CD4-positive, alpha-beta T cell (primary cell): Measurements from ENCODE around the gene PMS2. TPM values are rescaled to one million over a fixed set of nuclear protein-coding genes. Genes with fewer than 3 reads are reported as not detected.
A peak's percentile ranks its signal among the peaks of the same experiment; 100 is the strongest.

Experiments
- ATAC-seq: fragments of 200-7000 bp; cut with Tn5 transposase; one replicate; pipeline ENCODE4 v1.10.0; 2022; ENCODE audit warnings: mild to moderate bottlenecking; ENCODE audit not compliant: poor library complexity
- CTCF ChIA-PET: fragments of 350-600 bp; sonication (Branson Sonifier 250); formaldehyde crosslinking; loops from one replicate; lab custom pipeline; 2021; ENCODE audit warnings: antibody characterized with exemption, inconsistent platforms; lab: Charles Lee
- POLR2A ChIA-PET: fragments of 350-600 bp; sonication (Branson Sonifier 250); formaldehyde crosslinking; loops from one replicate; lab custom pipeline; 2021; ENCODE audit warnings: antibody characterized with exemption, inconsistent platforms; lab: Charles Lee
- DNase-seq, 14 experiments: peaks; one replicate each; pipeline ENCODE4 v3.0.0-alpha.2; 2013 to 2020; ENCODE audit warnings: mixed read lengths in 2 of 14
- H3K27ac ChIP-seq, 2 donors: one replicate each; pipeline versions ENCODE4 v1.5.1 to v1.7.0; 2013; ENCODE audit warnings: low read length in 2 of 2, low read depth in 1 of 2, mild to moderate bottlenecking in 1 of 2
- H3K27me3 ChIP-seq, 2 experiments: 1 replicate in 1 of 2; 2 replicates in 1 of 2; pipeline versions ENCODE4 v1.6.1 to v1.7.0; 2013; ENCODE audit warnings: low read length in 2 of 2, control low read depth in 1 of 2, mild to moderate bottlenecking in 1 of 2, moderate library complexity in 1 of 2; ENCODE audit not compliant: insufficient read depth in 2 of 2, control insufficient read depth in 1 of 2
- H3K36me3 ChIP-seq: one replicate; pipeline ENCODE4 v1.6.1; 2013; ENCODE audit warnings: low read length, control low read depth; ENCODE audit not compliant: insufficient read depth
- H3K4me1 ChIP-seq: one replicate; pipeline ENCODE4 v1.6.1; 2013; ENCODE audit warnings: low read length, control low read depth; ENCODE audit not compliant: insufficient read depth
- H3K4me3 ChIP-seq: one replicate; pipeline ENCODE4 v1.5.1; 2013; ENCODE audit warnings: mild to moderate bottlenecking, low read length, moderate library complexity
- H3K9me3 ChIP-seq, 2 experiments: 1 replicate in 1 of 2; 2 replicates in 1 of 2; pipeline versions ENCODE4 v1.6.1 to v1.7.0; 2013; ENCODE audit warnings: low read length in 2 of 2, mild to moderate bottlenecking in 2 of 2, control low read depth in 1 of 2, moderate library complexity in 1 of 2; ENCODE audit not compliant: control insufficient read depth in 1 of 2, insufficient read depth in 1 of 2
- H3K27ac Mint-ChIP-seq: one replicate; pipeline ENCODE4 v1.8.0; 2020; ENCODE audit warnings: mixed read lengths
- H3K27me3 Mint-ChIP-seq: one replicate; pipeline ENCODE4 v1.8.0; 2021; ENCODE audit warnings: mixed read lengths
- H3K36me3 Mint-ChIP-seq: one replicate; pipeline ENCODE4 v1.8.0; 2021; ENCODE audit warnings: low read depth, mixed read lengths
- H3K4me1 Mint-ChIP-seq: one replicate; pipeline ENCODE4 v1.8.0; 2021; ENCODE audit warnings: low read depth, mixed read lengths
- H3K4me3 Mint-ChIP-seq: one replicate; pipeline ENCODE4 v1.8.0; 2020; ENCODE audit warnings: mild to moderate bottlenecking, mixed read lengths
- H3K9me3 Mint-ChIP-seq: one replicate; pipeline ENCODE4 v1.8.0; 2020; ENCODE audit warnings: mixed read lengths
- intact Hi-C, 2 experiments: fragments of 100-400 bp; cut with DNase I in 1 of 2; cut with micrococcal nuclease in 1 of 2; formaldehyde crosslinking; loops; one replicate each; pipeline versions ENCODE4 v1.15.1 to v1.9.0; 2023 to 2025; cut with DNase I, micrococcal nuclease
- total RNA-seq, 174 experiments: library from RNA in 2 of 174; stranded (reverse) in 2 of 174; gene quantifications; one replicate each; pipeline ENCODE4 v1.2.3 and lab custom pipeline; 2021 to 2026
- TF ChIP-seq, protein P1 (sequence below): fragments of 200-600 bp; IDR thresholded peaks from one replicate; pipeline ENCODE4 v1.8.0; 2022; ENCODE audit warnings: antibody characterized with exemption, mild to moderate bottlenecking

The PMS2 gene
- total RNA-seq, 2 experiments from 2014 or later, result 10.8 to 15.0 TPM

DNA sequence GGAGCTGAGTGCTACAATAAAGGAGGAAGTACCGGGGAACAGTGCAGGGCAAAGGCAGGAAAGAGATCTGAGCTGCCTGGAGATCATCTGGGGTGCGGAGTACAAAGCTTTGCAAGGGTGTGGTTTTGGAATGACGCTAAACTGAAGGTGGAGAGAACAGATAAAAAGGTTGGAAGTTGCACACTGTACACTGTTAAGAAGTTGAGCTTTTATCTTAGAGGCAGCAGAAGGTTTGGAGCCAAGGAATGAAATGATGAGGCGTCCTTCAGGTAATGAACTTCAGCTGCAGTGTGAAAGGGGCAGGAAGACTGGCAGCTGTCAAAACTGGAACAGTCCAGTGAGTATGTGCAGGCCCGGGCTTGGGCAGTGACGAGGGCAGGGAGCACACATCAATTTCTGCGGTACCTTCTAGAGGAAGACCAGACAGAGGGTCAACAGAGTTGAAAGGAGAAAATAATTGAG is 15.2 kb upstream of the PMS2 start:
- Histone ChIP-seq H3K9me3 (no peaks in the 10 kb centered on the region), H3K36me3 (peaks cover 79% of the 10 kb centered on the region), H3K4me3 (no peak overlapping the region), H3K27ac (no peak overlapping the region), H3K27me3 (no peaks in the 10 kb centered on the region), H3K4me1 (peaks cover 21% of the 10 kb centered on the region)
- intact Hi-C loops, result no loop called here
- H3K27ac Mint-ChIP-seq, result peak overlapping the region; percentile 21
- DNase-seq (no peak), ATAC-seq (no peak)
- no peak overlapping the region for H3K4me3 Mint-ChIP-seq
- POLR2A ChIA-PET, result interaction anchor here (0.5 to 0.9 kb wide), 3 partner anchors 13 to 349 kb away, joined by 3 read pairs; no protein-coding TSS in a partner anchor
- CTCF ChIA-PET, result interaction anchor here (0.9 kb wide), 1 partner anchor 27 kb away, joined by 3 read pairs; no protein-coding TSS in a partner anchor
- H3K27me3 Mint-ChIP-seq, result no peaks in the 10 kb centered on the region
- no peaks in the 10 kb centered on the region for H3K9me3 Mint-ChIP-seq
- TF ChIP-seq, protein P1, sequence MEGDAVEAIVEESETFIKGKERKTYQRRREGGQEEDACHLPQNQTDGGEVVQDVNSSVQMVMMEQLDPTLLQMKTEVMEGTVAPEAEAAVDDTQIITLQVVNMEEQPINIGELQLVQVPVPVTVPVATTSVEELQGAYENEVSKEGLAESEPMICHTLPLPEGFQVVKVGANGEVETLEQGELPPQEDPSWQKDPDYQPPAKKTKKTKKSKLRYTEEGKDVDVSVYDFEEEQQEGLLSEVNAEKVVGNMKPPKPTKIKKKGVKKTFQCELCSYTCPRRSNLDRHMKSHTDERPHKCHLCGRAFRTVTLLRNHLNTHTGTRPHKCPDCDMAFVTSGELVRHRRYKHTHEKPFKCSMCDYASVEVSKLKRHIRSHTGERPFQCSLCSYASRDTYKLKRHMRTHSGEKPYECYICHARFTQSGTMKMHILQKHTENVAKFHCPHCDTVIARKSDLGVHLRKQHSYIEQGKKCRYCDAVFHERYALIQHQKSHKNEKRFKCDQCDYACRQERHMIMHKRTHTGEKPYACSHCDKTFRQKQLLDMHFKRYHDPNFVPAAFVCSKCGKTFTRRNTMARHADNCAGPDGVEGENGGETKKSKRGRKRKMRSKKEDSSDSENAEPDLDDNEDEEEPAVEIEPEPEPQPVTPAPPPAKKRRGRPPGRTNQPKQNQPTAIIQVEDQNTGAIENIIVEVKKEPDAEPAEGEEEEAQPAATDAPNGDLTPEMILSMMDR, result no peak
- peaks cover 24% of the 10 kb centered on the region for H3K4me1 Mint-ChIP-seq
- H3K36me3 Mint-ChIP-seq, result peaks cover 86% of the 10 kb centered on the region

DNA sequence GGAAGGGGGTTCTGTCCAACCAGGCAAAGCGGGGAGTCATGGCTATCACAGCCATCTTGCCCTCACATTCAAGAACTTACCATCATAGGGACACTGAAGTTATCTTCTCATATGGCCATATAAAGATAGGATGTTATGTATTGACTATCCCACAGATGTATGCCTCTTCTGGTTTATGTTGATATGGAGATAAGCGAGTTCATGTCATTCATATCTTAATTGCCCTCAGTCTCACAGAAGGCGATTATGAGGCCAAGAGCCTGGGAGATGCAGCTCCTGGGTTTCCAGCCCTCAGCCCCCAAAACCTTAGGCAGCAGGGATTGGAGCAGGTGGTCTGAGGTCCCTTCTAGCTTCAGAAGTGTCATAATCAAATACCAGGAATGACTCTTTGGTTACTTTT is 13.9 kb upstream of the PMS2 start:
- Mint-ChIP-seq H3K9me3 (no peaks in the 10 kb centered on the region), H3K36me3 (peaks cover 80% of the 10 kb centered on the region), H3K4me1 (peaks cover 16% of the 10 kb centered on the region), H3K4me3 (no peak overlapping the region), H3K27me3 (no peaks in the 10 kb centered on the region), H3K27ac (no peak overlapping the region)
- DNase-seq (no peak), ATAC-seq (no peak)
- Histone ChIP-seq H3K27ac (no peak overlapping the region), H3K27me3 (no peaks in the 10 kb centered on the region), H3K9me3 (no peaks in the 10 kb centered on the region), H3K36me3 (peaks cover 83% of the 10 kb centered on the region), H3K4me1 (peaks cover 21% of the 10 kb centered on the region), H3K4me3 (no peak overlapping the region)
- ChIA-PET POLR2A (no interaction called here), CTCF (no interaction called here)
- intact Hi-C loops, result no loop called here
- TF ChIP-seq, protein P1, result no peak

DNA sequence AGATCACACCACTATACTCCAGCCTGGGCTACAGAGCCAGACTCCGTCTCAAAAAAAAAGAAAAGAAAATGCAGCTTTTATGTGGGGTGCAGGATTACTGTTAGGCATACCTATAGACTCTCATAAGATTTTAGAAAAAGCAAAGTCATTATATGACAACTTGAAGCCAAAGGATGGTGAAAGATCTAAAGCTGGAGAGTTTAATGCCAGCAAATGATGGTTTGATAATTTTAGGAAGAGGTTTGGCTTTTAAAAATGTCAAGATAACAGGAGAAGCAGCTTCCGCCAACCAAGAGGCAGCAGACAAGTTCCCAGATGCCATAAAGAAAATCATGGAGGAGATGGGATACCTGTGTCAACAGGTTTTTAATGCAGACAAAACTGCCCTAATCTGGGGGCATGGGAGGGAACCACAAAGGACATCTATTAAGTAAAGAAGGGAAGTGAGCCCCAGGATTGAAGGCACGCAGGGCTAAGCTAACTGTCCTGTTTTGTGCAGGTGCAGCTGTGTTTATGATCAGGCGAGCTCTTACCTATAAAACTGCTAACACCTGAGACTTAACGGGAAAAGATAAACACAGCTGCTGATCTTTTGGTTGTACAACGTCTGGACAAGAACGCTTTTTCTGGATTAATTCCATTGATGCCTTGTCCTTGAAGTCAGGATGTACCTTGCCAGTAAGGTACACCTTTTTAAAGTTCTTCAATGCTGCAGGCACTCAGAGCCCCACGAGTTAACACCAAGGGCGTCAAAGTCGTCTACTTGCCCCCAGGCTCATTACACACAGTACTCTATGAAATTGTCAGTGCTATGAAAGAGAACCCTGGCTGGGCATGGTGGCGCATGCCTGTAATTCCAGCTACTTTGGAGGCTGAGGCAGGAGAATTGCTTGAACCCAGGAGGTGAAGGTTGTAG is 11.8 kb upstream of the PMS2 start:
- H3K36me3 Mint-ChIP-seq, result peaks cover 79% of the 10 kb centered on the region
- TF ChIP-seq, protein P1, result no peak
- Histone ChIP-seq H3K4me1 (peaks cover 5% of the 10 kb centered on the region), H3K9me3 (no peaks in the 10 kb centered on the region), H3K36me3 (peaks cover 81% of the 10 kb centered on the region), H3K27me3 (no peaks in the 10 kb centered on the region), H3K27ac (no peak overlapping the region), H3K4me3 (no peak overlapping the region)
- H3K4me3 Mint-ChIP-seq, result no peak overlapping the region
- intact Hi-C loops, result no loop called here
- H3K9me3 Mint-ChIP-seq, result no peaks in the 10 kb centered on the region
- H3K27ac Mint-ChIP-seq, result peak overlapping the region; percentile 9
- DNase-seq, result no peak
- H3K4me1 Mint-ChIP-seq, result no peaks in the 10 kb centered on the region
- ATAC-seq, result no peak
- no peaks in the 10 kb centered on the region for H3K27me3 Mint-ChIP-seq
- ChIA-PET POLR2A (interaction anchor here (1.4 kb wide), 1 partner anchor 11 kb away, joined by 6 read pairs; no protein-coding TSS in a partner anchor), CTCF (interaction anchor here (0.5 kb wide), 1 partner anchor 309 kb away, joined by 3 read pairs; no protein-coding TSS in a partner anchor)
